ENCODE results near the gene GRIP1.
A peak's percentile ranks its signal among the peaks of the same experiment; 100 is the strongest.

The GRIP1 gene

GRCh38 chr12:66441905-66442559, 236.8 kb downstream of the GRIP1 start:
- DNase-seq: no peak

GRCh38 chr12:66438601-66439000, 240.3 kb downstream of the GRIP1 start:
- DNase-seq: no peak

- no peak for DNase-seq
Measured at GRCh38 chr12:66430106-66430505, 248.8 kb downstream of the GRIP1 start.

GRCh38 chr12:66428870-66429269, 250.0 kb downstream of the GRIP1 start:
- no peak for DNase-seq

GRCh38 chr12:66428261-66428660, 250.6 kb downstream of the GRIP1 start:
- DNase-seq: no peak

GRCh38 chr12:66426696-66427095, 252.2 kb downstream of the GRIP1 start:
- DNase-seq: no peak

- DNase-seq: no peak
Measured at GRCh38 chr12:66423266-66423665, 255.6 kb downstream of the GRIP1 start.

GRCh38 chr12:66418908-66419307, 260.0 kb downstream of the GRIP1 start:
- no peak for DNase-seq

GRCh38 chr12:66417217-66417616, 261.7 kb downstream of the GRIP1 start:
- DNase-seq: no peak

GRCh38 chr12:66409195-66409871, 269.5 kb downstream of the GRIP1 start:
- peak; percentile 62 for DNase-seq

- DNase-seq: no peak
Measured at GRCh38 chr12:66405395-66405794, 273.5 kb downstream of the GRIP1 start.

- DNase-seq: no peak
Measured at GRCh38 chr12:66403746-66404145, 275.1 kb downstream of the GRIP1 start.

- no peak for DNase-seq
Measured at GRCh38 chr12:66399911-66400306, 279.0 kb downstream of the GRIP1 start.

- DNase-seq: no peak
Measured at GRCh38 chr12:66398931-66399910, 279.7 kb downstream of the GRIP1 start.

GRCh38 chr12:66397574-66398290, 281.1 kb downstream of the GRIP1 start:
- DNase-seq: no peak

- DNase-seq: peak; percentile 15
Measured at GRCh38 chr12:66393890-66394289, 285.0 kb downstream of the GRIP1 start.

GRCh38 chr12:66392266-66392915, 286.5 kb downstream of the GRIP1 start:
- no peak for DNase-seq

GRCh38 chr12:66388517-66388916, 290.4 kb downstream of the GRIP1 start:
- no peak for DNase-seq

GRCh38 chr12:66387117-66387516, 291.8 kb downstream of the GRIP1 start:
- no peak for DNase-seq

GRCh38 chr12:66380769-66381535, 297.9 kb downstream of the GRIP1 start:
- no peak for DNase-seq

- no peak for DNase-seq
Measured at GRCh38 chr12:66379616-66380015, 299.3 kb downstream of the GRIP1 start.

GRCh38 chr12:66375560-66375959, 303.3 kb downstream of the GRIP1 start:
- DNase-seq: no peak
